ENCODE data around the gene C16orf74.

DNA sequence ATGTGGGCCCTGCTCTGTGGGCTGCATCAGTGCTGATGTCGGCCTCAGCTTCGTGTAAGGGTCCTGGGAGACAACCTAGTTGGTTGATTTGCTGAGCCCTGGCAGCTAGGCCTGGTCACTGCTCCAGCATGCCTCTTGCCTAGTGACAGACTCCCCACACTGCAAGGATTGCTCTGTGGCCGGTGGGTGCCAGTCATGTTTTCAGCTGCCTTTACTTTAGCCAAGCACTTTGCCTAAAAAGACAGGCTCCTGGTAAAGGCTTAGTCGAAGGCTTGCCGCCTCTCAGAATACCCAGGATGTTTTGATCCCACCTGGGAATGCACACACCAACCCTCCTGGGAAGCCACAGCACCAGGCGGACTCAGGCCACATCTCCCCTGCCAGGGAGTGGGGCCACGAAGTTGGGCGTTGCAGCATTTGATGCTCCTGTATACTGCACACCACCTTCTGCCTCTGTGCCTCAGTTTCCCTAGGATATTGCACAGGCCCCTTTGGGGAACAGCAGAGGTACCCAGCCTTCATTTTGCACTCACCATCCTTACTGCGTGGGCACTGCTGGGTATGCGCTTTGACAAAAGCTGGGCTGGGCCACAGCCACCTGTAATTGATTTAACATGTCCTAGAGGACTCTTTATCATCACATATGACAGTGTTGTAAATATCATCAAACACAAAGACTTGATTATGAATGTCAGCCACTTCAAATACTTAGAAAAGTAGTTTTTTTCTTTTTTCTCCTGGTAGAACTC, 82.0 kb downstream of the C16orf74 start:
- TF ChIP-seq CTCF (IDR thresholded peaks at IDR 0.05) (no peak), POLR2AphosphoS5 (IDR thresholded peaks at IDR 0.05) (no peak), POLR2A (IDR thresholded peaks at IDR 0.05) (no peak)

Measured in transverse colon (tissue), 4 donors.